H1 (cell line): ENCODE measurements around the gene HACE1. TPM values are rescaled to one million over a fixed set of nuclear protein-coding genes. Genes with fewer than 3 reads are reported as not detected.

ENCODE experiments used
- CTCF ChIA-PET: fragments of 300-600 bp; sonication (Branson Sonifier 250); formaldehyde crosslinking; loops from one replicate; lab custom pipeline; 2021; ENCODE audit not compliant: partially characterized antibody; lab: Charles Lee
- POLR2A ChIA-PET: fragments of 300-600 bp; sonication (Branson Sonifier 250); formaldehyde crosslinking; loops from one replicate; lab custom pipeline; 2021; ENCODE audit warnings: inconsistent platforms; ENCODE audit not compliant: partially characterized antibody; lab: Charles Lee
- DNase-seq, 2 experiments: peaks; one replicate each; pipeline versions ENCODE4 v3.0.0 to v3.0.0-alpha.2; 2010 to 2022; ENCODE audit warnings: low spot score in 2 of 2, low read depth in 1 of 2, mixed read lengths in 1 of 2
- FAIRE-seq: peaks from 2 replicates; lab custom pipeline; 2011; peaks lifted over from hg19 to GRCh38; lab: Jason Lieb, UNC
- H2AFZ ChIP-seq: 2 replicates; pipeline ENCODE4 v1.8.1; 2012; ENCODE audit warnings: low read length, inconsistent platforms
- H2AK5ac ChIP-seq: 2 replicates; pipeline ENCODE4 v1.6.1; 2013; ENCODE audit warnings: low read depth, low read length
- H2BK120ac ChIP-seq: replicated peaks from 2 replicates; pipeline ENCODE3; 2013; ENCODE audit warnings: low read depth, low read length, inconsistent platforms
- H2BK12ac ChIP-seq: 2 replicates; pipeline ENCODE4 v1.6.1; 2013; ENCODE audit warnings: low read depth, low read length
- H2BK15ac ChIP-seq: 2 replicates; pipeline ENCODE4 v1.6.1; 2013; ENCODE audit warnings: low read length
- H2BK20ac ChIP-seq: 2 replicates; pipeline ENCODE4 v1.6.1; 2013; ENCODE audit warnings: low read length
- H2BK5ac ChIP-seq: 2 replicates; pipeline ENCODE4 v1.6.1; 2013; ENCODE audit warnings: low read depth, low read length
- H3K14ac ChIP-seq: 2 replicates; pipeline ENCODE4 v1.6.1; 2013; ENCODE audit warnings: inconsistent platforms; ENCODE audit not compliant: insufficient read length
- H3K18ac ChIP-seq: 2 replicates; pipeline ENCODE4 v1.6.1; 2013; ENCODE audit warnings: low read length; ENCODE audit errors: extremely low read depth
- H3K23ac ChIP-seq: 2 replicates; pipeline ENCODE4 v1.6.1; 2013; ENCODE audit warnings: inconsistent platforms; ENCODE audit not compliant: insufficient read length
- H3K23me2 ChIP-seq: 2 replicates; pipeline ENCODE4 v1.6.1; 2013; ENCODE audit warnings: low read depth, low read length
- H3K27ac ChIP-seq: 2 replicates; pipeline ENCODE4 v1.6.1; 2011; ENCODE audit warnings: low read depth, low read length, inconsistent platforms
- H3K27me3 ChIP-seq, 4 experiments: replicated peaks in 1 of 4; 1 replicate in 1 of 4; 2 replicates in 3 of 4; pipeline versions ENCODE4 v1.6.1 to v1.8.1; 2011 to 2013; ENCODE audit warnings: low read length in 3 of 4, mild to moderate bottlenecking in 3 of 4, inconsistent platforms in 2 of 4, mixed read lengths in 2 of 4, moderate library complexity in 1 of 4; ENCODE audit not compliant: control insufficient read depth in 3 of 4, insufficient read depth in 3 of 4; ENCODE audit errors: extremely low read depth in 1 of 4
- H3K36me3 ChIP-seq, 4 experiments: 2 replicates each; pipeline versions ENCODE4 v1.6.1 to v1.8.1; 2011 to 2013; ENCODE audit warnings: mild to moderate bottlenecking in 4 of 4, low read length in 3 of 4, moderate library complexity in 2 of 4, control low read depth in 1 of 4, inconsistent platforms in 1 of 4; ENCODE audit not compliant: insufficient read depth in 4 of 4, control insufficient read depth in 2 of 4
- H3K4ac ChIP-seq: replicated peaks from 2 replicates; pipeline ENCODE3; 2013; ENCODE audit warnings: low read length, low read depth, mixed read lengths, inconsistent platforms; ENCODE audit not compliant: insufficient read length
- H3K4me1 ChIP-seq, 4 experiments: replicated peaks in 1 of 4; 1 replicate in 1 of 4; 2 replicates in 3 of 4; pipeline versions ENCODE4 v1.6.1 to v1.8.1; 2011 to 2013; ENCODE audit warnings: low read length in 3 of 4, inconsistent platforms in 2 of 4, mixed read lengths in 1 of 4; ENCODE audit not compliant: insufficient read depth in 4 of 4, control insufficient read depth in 3 of 4
- H3K4me2 ChIP-seq, 2 experiments: 2 replicates each; pipeline versions ENCODE4 v1.6.1 to v1.8.1; 2011 to 2013; ENCODE audit warnings: low read depth in 2 of 2, low read length in 2 of 2, control low read depth in 1 of 2, inconsistent platforms in 1 of 2, mild to moderate bottlenecking in 1 of 2; ENCODE audit not compliant: insufficient read depth in 1 of 2
- H3K4me3 ChIP-seq, 4 experiments: fragments of 200-600, 300-600 bp in 1 of 4; sonication (generic), shearing (Covaris generic), sonication (Bioruptor Twin) in 1 of 4; 2 replicates each; pipeline versions ENCODE4 v1.5.1 to v1.8.1; 2011 to 2016; ENCODE audit warnings: low read length in 4 of 4, low read depth in 3 of 4, control low read depth in 2 of 4, inconsistent platforms in 2 of 4, mild to moderate bottlenecking in 2 of 4, mixed read lengths in 1 of 4, moderate library complexity in 1 of 4; ENCODE audit not compliant: insufficient read depth in 2 of 4; ENCODE audit errors: extremely low read depth in 1 of 4
- H3K56ac ChIP-seq: replicated peaks from 2 replicates; pipeline ENCODE3; 2013; ENCODE audit warnings: low read depth, mild to moderate bottlenecking, mixed read lengths, low read length, inconsistent platforms; ENCODE audit not compliant: insufficient read length
- H3K79me1 ChIP-seq: 2 replicates; pipeline ENCODE4 v1.6.1; 2013; ENCODE audit warnings: low read depth, low read length, control low read depth
- H3K79me2 ChIP-seq, 2 experiments: 2 replicates each; pipeline versions ENCODE4 v1.6.1 to v1.8.1; 2012 to 2013; ENCODE audit warnings: low read length in 2 of 2, mild to moderate bottlenecking in 2 of 2, inconsistent platforms in 1 of 2; ENCODE audit not compliant: insufficient read depth in 2 of 2, control insufficient read depth in 1 of 2
- H3K9ac ChIP-seq, 4 experiments: replicated peaks in 1 of 4; 1 replicate in 1 of 4; 2 replicates in 3 of 4; pipeline versions ENCODE4 v1.6.1 to v1.8.1; 2011 to 2013; ENCODE audit warnings: low read depth in 3 of 4, low read length in 3 of 4, control low read depth in 2 of 4, mild to moderate bottlenecking in 2 of 4, moderate library complexity in 2 of 4, inconsistent platforms in 1 of 4; ENCODE audit errors: extremely low read depth in 1 of 4
- H3K9me3 ChIP-seq, 2 experiments: 2 replicates each; pipeline versions ENCODE4 v1.6.1 to v1.8.1; 2012 to 2013; ENCODE audit warnings: mild to moderate bottlenecking in 2 of 2, moderate library complexity in 2 of 2, control low read depth in 1 of 2, inconsistent platforms in 1 of 2, low read depth in 1 of 2, low read length in 1 of 2, mixed read lengths in 1 of 2; ENCODE audit not compliant: insufficient read depth in 2 of 2
- H4K20me1 ChIP-seq, 2 experiments: replicated peaks in 1 of 2; 2 replicates each; pipeline versions ENCODE3 to v1.8.1; 2011 to 2013; ENCODE audit warnings: inconsistent platforms in 2 of 2, low read length in 2 of 2, mild to moderate bottlenecking in 1 of 2; ENCODE audit not compliant: insufficient read depth in 2 of 2, control insufficient read depth in 1 of 2
- H4K5ac ChIP-seq: 2 replicates; pipeline ENCODE4 v1.6.1; 2013; ENCODE audit warnings: low read length, low read depth, mixed read lengths, inconsistent platforms; ENCODE audit not compliant: insufficient read length
- H4K8ac ChIP-seq: 2 replicates; pipeline ENCODE4 v1.8.0; 2013; ENCODE audit warnings: mild to moderate bottlenecking, moderate library complexity, low read length, inconsistent platforms; ENCODE audit not compliant: insufficient read depth; ENCODE audit errors: extremely low read depth
- H4K91ac ChIP-seq: replicated peaks from 2 replicates; pipeline ENCODE3; 2013; ENCODE audit warnings: low read length, mixed read lengths, inconsistent platforms; ENCODE audit not compliant: insufficient read length
- CBX8 ChIP-seq: fragments of 300-800, 300-1000 bp; sonication (generic); IDR thresholded peaks from 2 replicates; pipeline ENCODE4 v1.7.1; 2016; ENCODE audit warnings: low read depth, low read length, borderline replicate concordance
- GTF2F1 ChIP-seq: IDR thresholded peaks from 2 replicates; pipeline ENCODE4 v1.6.1; 2012; ENCODE audit warnings: low read depth, low read length, improper control_type of control experiment, borderline replicate concordance
- HDAC2 ChIP-seq, 2 experiments: fragments of 300-600 bp in 1 of 2; sonication (generic) in 1 of 2; IDR thresholded peaks; 2 replicates each; pipeline ENCODE4 v1.6.1; 2011 to 2012; ENCODE audit warnings: low read depth in 2 of 2, low read length in 2 of 2, mild to moderate bottlenecking in 2 of 2, moderate library complexity in 2 of 2, borderline replicate concordance in 1 of 2, inconsistent platforms in 1 of 2
- HDAC6 ChIP-seq: IDR thresholded peaks from one replicate; pipeline ENCODE4 v1.7.1; 2012; ENCODE audit warnings: low read depth, mild to moderate bottlenecking, inconsistent platforms, low read length, moderate library complexity
- KDM5A ChIP-seq: fragments of 200-600 bp; IDR thresholded peaks from 2 replicates; pipeline ENCODE4 v1.7.1; 2012; ENCODE audit warnings: mild to moderate bottlenecking, low read length, inconsistent platforms, mixed read lengths
- MAFK ChIP-seq: IDR thresholded peaks from 2 replicates; pipeline ENCODE4 v1.6.1; 2012; ENCODE audit warnings: low read depth, mild to moderate bottlenecking, improper control_type of control experiment, low read length
- MAX ChIP-seq: IDR thresholded peaks from 2 replicates; pipeline ENCODE4 v1.6.1; 2012; ENCODE audit warnings: inconsistent platforms
- PHF8 ChIP-seq: fragments of 200-600 bp; sonication (generic); conservative IDR thresholded peaks from 2 replicates; pipeline ENCODE4 v1.7.1; 2012; ENCODE audit warnings: low read depth, mild to moderate bottlenecking, inconsistent platforms, low read length, moderate library complexity
- POU5F1 ChIP-seq: IDR thresholded peaks from 2 replicates; pipeline ENCODE4 v1.6.1; 2011; ENCODE audit warnings: low read depth, mild to moderate bottlenecking, low read length, moderate library complexity
- RAD21 ChIP-seq, 2 experiments: IDR thresholded peaks in 1 of 2; conservative IDR thresholded peaks in 1 of 2; 2 replicates each; pipeline ENCODE4 v1.6.1; 2011; ENCODE audit warnings: low read depth in 2 of 2, low read length in 2 of 2, improper control_type of control experiment in 1 of 2, inconsistent platforms in 1 of 2, mild to moderate bottlenecking in 1 of 2, moderate library complexity in 1 of 2
- RBBP5 ChIP-seq: IDR thresholded peaks from 2 replicates; pipeline ENCODE4 v1.7.1; 2012; ENCODE audit warnings: low read depth, mild to moderate bottlenecking, inconsistent platforms, low read length, moderate library complexity, borderline replicate concordance
- TBP ChIP-seq: IDR thresholded peaks from 2 replicates; pipeline ENCODE4 v1.6.1; 2011; ENCODE audit warnings: low read depth, low read length, improper control_type of control experiment
- WGBS, 2 experiments: shearing (Covaris generic) in 1 of 2; methylation state at CpG; one replicate each; pipeline versions ENCODE4 v1.1.6 to v1.1.7; 2013 to 2015; ENCODE audit warnings: low lambda C conversion rate in 2 of 2, mixed read lengths in 2 of 2, inconsistent platforms in 1 of 2, low coverage in 1 of 2, missing lambda C conversion rate in 1 of 2; ENCODE audit not compliant: insufficient replicate concordance in 2 of 2, insufficient coverage in 1 of 2, insufficient read length in 1 of 2; ENCODE audit errors: extremely low coverage in 1 of 2, missing lambda C conversion rate in 1 of 2; 5-methylcytosine and 5-hydroxymethylcytosine counted together
- polyA plus RNA-seq, 7 experiments: library from polyadenylated mRNA; depleted of rRNA in 3 of 7; stranded (reverse) in 5 of 7; unstranded in 2 of 7; fragments of >200 nt in 5 of 7; fragments of 200-250 nt in 2 of 7; gene quantifications; 1 replicate in 5 of 7; 2 replicates in 1 of 7; 4 replicates in 1 of 7; pipeline versions ENCODE4 v1.2.1 to v1.2.3, GENCODE V29; 2011 to 2013; ENCODE audit warnings: missing spikeins in 2 of 7, mixed read lengths in 2 of 7
- total RNA-seq: library from RNA; stranded (reverse); fragmentation: NEBNext Ultra II Directional; extraction: Animal tissue kit (Norgen Biotek cat#: 25700); gene quantifications from 2 replicates; pipeline ENCODE4 v1.2.1, GENCODE V29; 2021

The HACE1 gene
- total and polyA plus RNA-seq, 2 of the 8 experiments (the other 6 are each of a cell fraction or from before 2014, with no cell fraction given): 7.1 to 21.3 TPM

DNA sequence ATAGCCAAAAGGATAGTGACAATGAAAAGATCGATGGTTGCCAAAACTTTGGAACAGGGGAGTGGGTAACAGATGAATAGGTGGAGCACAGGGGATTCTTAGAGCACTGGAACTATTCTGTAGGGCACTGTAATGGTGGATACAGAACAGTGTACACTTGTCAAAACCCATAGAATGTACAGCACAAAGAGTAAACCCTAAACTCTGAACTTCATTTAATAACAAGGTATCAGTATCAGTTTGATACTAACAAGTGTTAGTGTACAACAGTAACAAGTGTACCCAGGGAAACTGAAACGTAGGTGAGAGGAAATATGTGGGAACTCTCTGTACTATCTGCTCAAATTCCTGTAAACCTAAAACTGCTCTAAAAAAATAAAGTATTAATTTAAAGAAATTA is 179.2 kb downstream of the HACE1 start:
- H3K79me1 ChIP-seq: no peaks in the 10 kb centered on the region
- no peak overlapping the region for H3K4ac ChIP-seq
- no peak overlapping the region for H3K4me3 ChIP-seq
- DNase-seq (no peak), FAIRE-seq (no peak)
- H4K8ac ChIP-seq: no peak overlapping the region
- H3K9ac ChIP-seq: no peak overlapping the region
- H3K27ac ChIP-seq: no peak overlapping the region
- no peak overlapping the region for H3K14ac ChIP-seq
- H4K91ac ChIP-seq: no peak overlapping the region
- no peak overlapping the region for H3K23ac ChIP-seq
- H2BK15ac ChIP-seq: no peak overlapping the region
- H2BK12ac ChIP-seq: no peak overlapping the region
- H2AK5ac ChIP-seq: no peak overlapping the region
- H3K4me1 ChIP-seq: no peaks in the 10 kb centered on the region
- H3K79me2 ChIP-seq: no peaks in the 10 kb centered on the region
- no peak overlapping the region for H2BK5ac ChIP-seq
- no peak overlapping the region for H4K5ac ChIP-seq
- H2AFZ ChIP-seq: no peak overlapping the region
- H3K4me2 ChIP-seq: no peak overlapping the region
- no peak overlapping the region for H3K56ac ChIP-seq
- H3K23me2 ChIP-seq: no peaks in the 10 kb centered on the region
- H3K9me3 ChIP-seq: peaks cover 0 to 4% of the 10 kb centered on the region in 2 experiments; a peak in 1 of 4 replicates
- ChIA-PET POLR2A (no interaction called here), CTCF (interaction anchor here (1.5 kb wide), 1 partner anchor 9 kb away, joined by 3 read pairs; no protein-coding TSS in a partner anchor)
- H2BK120ac ChIP-seq: no peak overlapping the region
- no peak overlapping the region for H3K18ac ChIP-seq
- H4K20me1 ChIP-seq: no peaks in the 10 kb centered on the region
- no peak overlapping the region for H2BK20ac ChIP-seq
- H3K36me3 ChIP-seq: no peaks in the 10 kb centered on the region
- H3K27me3 ChIP-seq: peaks cover 0 to 1% (median 0%) of the 10 kb centered on the region in 4 experiments; a peak in 1 of 7 replicates
- 85% methylated on average over 2 of the region's 2 CpGs; no CpG with 5 or more reads in 1 of the 2 experiments for WGBS, 2 experiments
- no peak for TF ChIP-seq TBP
- no peak for TF ChIP-seq HDAC2 (IDR thresholded peaks at IDR 0.05; ENCODE audit: borderline replicate concordance in 1 of 2, low read depth in 2 of 2, low read length in 2 of 2)
- no peak for TF ChIP-seq MAFK
- TF ChIP-seq POU5F1: no peak
- no peak for TF ChIP-seq CBX8
- no peak for TF ChIP-seq PHF8
- no peak for TF ChIP-seq MAX
- TF ChIP-seq HDAC6: no peak
- no peak for TF ChIP-seq RAD21 (IDR thresholded peaks at IDR 0.05 in 1 of 2, conservative IDR thresholded peaks at IDR 0.05 in 1 of 2; ENCODE audit: low read depth in 2 of 2, low read length in 2 of 2)
- no peak for TF ChIP-seq RBBP5
- TF ChIP-seq GTF2F1: no peak
- no peak for TF ChIP-seq KDM5A
